Esophagus muscularis mucosa (tissue), 4 donors: ENCODE data around the gene MCUR1.

ENCODE experiments used
- CTCF ChIP-seq, 3 experiments: fragments of 200-600 bp in 2 of 3; fragments of 450-650 bp in 1 of 3; sonication (generic) in 2 of 3; IDR thresholded peaks; one replicate each; pipeline ENCODE4 v1.5.1; 2017 to 2019; ENCODE audit warnings: antibody characterized with exemption in 3 of 3, mild to moderate bottlenecking in 2 of 3, moderate library complexity in 1 of 3
- EP300 ChIP-seq: sonication (generic); formaldehyde crosslinking; IDR thresholded peaks from one replicate; pipeline ENCODE4 v1.6.1; 2017; ENCODE audit warnings: antibody characterized with exemption
- POLR2A ChIP-seq: fragments of 450-650 bp; IDR thresholded peaks from one replicate; pipeline ENCODE4 v1.6.1; 2017; ENCODE audit warnings: antibody characterized with exemption, moderate library complexity, mild to moderate bottlenecking, low read depth
- POLR2AphosphoS5 ChIP-seq, 2 donors: sonication (generic); formaldehyde crosslinking; IDR thresholded peaks; one replicate each; pipeline ENCODE4 v1.6.1; 2017; ENCODE audit warnings: antibody characterized with exemption in 2 of 2

- TF ChIP-seq CTCF (IDR thresholded peaks at IDR 0.05) (no peak), POLR2A (no peak), POLR2AphosphoS5 (IDR thresholded peaks at IDR 0.05) (no peak), EP300 (no peak)
These were observed 12.7 kb upstream of the MCUR1 start for GRCh38 chr6:13827032-13827431.
